GM19099 (cell line): ENCODE data around the gene PLPPR1.

Experiments
- POLR2A ChIP-seq: IDR thresholded peaks from 3 replicates; pipeline ENCODE4 v1.6.1; 2011; ENCODE audit warnings: low read depth; ENCODE audit not compliant: insufficient read length; ENCODE audit errors: extremely low read depth

The PLPPR1 gene

DNA sequence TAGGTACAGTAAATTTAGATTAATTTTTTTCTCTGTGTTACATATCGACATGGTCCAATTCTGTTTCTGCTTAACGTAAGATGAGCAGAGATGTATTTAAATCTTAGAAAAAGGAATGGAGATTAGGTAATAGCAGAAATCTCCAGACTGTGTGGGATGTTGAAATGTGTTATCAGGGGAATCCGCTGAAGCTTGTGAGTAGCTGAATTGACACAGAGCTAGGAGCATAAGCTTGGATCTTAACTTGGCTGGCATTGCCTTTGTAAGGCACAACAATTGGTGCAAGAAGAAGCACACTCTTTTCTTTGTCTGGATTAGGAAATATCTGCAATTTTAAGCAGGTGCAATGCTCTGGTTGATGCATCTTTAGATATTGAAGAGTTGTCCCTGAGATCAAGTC, 53.1 kb downstream of the PLPPR1 start:
- TF ChIP-seq POLR2A: no peak

DNA sequence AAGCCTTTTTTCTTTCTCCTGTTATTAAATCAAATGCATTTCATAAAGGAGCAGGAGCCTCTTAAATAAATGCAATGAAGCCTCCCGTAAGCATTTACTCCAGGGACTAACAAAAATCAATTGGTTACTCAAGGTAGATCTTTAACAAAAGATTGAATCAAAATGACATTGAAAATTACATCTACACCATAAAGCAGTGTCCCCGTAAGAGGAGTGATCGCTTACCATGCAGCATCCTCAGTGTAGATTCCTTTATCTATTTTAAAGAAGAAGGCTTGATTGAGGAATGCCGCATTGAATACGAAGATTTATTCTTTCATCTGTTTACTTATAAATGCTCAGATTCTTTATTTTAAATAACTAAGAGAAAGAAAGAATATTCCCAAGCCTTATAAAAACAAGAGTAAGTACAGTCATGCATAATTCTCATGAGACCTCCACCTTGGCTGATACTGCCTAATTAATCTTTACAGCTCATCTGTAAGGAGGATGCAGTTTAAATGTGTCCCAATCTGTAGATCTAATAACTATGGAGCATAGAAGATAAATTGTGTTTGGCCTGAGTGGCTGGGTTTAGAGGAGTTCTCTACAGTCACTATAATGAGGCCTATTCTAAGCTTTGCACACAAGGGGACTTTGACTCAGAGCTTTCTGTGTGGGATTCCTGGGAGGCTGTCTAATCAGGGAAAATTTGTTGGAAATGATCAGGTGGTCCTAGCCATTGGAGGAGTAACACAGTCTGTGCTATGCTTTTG, 55.1 kb downstream of the PLPPR1 start:
- no peak for TF ChIP-seq POLR2A

DNA sequence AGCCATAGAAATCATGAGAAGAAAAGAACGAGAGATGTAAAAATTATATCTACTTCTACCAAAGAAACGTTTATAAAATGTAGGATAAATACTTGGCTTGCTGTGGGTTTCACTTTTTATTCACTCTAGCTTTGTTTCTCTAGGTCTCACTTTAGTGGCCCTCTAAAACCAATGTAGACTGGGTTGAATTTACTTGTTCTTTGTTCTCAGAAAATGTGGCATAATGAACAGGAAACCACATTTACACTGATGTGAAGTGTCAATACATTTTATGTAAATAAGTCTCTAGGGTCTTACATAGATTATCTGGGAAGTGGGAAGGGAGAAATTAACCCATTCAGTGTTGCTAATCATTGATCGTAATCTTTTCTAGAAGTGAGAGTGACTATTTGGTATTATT, 58.9 kb downstream of the PLPPR1 start:
- no peak for TF ChIP-seq POLR2A

DNA sequence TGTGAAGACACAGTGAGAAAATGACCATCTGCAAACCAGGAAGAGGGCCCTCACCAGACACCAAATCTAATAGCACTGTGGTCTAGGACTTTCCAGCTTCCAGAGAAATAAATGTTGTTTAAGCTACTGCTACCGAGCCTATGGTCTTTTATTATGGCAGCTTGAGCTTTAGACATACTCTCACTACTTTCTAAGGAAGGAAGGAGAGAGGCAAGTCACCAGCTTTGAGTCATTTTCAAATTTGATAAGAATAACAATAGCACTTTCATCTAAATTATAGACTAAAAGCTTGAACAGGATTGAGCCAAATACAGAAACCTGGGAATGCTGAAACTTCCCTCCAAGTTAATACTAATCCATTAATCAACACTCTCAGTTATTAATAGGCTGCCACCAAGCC, 64.4 kb downstream of the PLPPR1 start:
- no peak for TF ChIP-seq POLR2A

GRCh38 chr9:101093620-101094019, 65.1 kb downstream of the PLPPR1 start:
- TF ChIP-seq POLR2A: no peak

DNA sequence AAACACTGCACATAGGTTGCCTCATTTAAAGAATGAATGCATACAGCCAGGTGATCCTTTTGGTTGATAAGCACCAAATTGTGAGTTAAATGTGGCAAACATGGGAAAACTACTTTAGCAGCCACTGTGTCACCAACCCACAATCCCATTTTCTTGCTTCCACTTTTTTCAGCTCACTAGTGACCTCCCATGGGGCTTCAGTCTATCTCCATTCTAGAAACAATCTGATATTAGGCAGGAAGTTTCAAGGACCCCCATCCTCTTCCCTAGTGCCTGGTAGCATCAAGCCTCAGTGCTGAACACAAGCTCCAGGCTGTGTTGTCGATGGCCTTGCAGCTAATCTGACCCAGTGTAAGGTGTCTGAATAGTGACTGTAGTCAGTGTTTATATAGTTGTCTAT, 66.2 kb downstream of the PLPPR1 start:
- no peak for TF ChIP-seq POLR2A

DNA sequence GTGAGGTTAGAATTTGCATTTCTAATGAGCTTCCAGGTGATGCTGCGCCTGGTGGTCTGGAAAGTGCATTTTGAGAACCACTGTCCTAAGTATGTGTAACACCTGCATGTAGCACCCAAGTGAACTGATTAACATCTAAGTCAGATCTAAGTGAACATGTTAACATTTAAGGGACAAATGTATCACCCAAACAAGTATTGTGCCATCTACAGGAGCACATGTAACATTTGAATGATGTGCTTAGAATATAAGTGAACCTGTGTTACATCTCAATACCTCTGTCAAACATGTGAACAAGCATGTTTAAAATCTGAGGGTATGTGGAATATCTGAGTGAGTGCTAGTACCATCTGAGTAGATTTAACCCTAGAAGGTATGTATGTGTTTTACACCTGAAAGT, 68.7 kb downstream of the PLPPR1 start:
- no peak for TF ChIP-seq POLR2A

- TF ChIP-seq POLR2A: no peak
Measured at GRCh38 chr9:101098392-101098791, 69.9 kb downstream of the PLPPR1 start.

DNA sequence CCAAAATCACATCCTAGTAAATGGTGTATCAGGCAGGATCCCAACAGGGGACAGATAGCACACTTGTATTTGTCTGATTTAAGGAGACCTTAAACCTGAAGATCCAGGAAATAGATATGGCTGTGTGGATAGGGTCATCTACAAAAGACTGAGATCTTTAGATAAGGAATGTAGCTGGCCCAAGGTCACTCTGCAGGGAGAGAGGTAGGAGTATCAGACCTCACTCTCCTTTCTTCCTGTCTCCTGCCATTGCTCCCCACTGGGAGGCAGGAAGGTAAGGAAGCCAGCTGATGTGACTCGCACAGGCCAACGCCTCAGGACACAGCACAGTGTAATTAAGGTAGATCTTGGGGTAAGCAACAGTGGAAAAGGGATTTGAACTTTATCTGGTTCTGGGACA, 85.8 kb downstream of the PLPPR1 start:
- TF ChIP-seq POLR2A: no peak

- TF ChIP-seq POLR2A: no peak
Measured at GRCh38 chr9:101115102-101115501, 86.6 kb downstream of the PLPPR1 start.

- TF ChIP-seq POLR2A: no peak
Measured at GRCh38 chr9:101117161-101117560, 88.6 kb downstream of the PLPPR1 start.

DNA sequence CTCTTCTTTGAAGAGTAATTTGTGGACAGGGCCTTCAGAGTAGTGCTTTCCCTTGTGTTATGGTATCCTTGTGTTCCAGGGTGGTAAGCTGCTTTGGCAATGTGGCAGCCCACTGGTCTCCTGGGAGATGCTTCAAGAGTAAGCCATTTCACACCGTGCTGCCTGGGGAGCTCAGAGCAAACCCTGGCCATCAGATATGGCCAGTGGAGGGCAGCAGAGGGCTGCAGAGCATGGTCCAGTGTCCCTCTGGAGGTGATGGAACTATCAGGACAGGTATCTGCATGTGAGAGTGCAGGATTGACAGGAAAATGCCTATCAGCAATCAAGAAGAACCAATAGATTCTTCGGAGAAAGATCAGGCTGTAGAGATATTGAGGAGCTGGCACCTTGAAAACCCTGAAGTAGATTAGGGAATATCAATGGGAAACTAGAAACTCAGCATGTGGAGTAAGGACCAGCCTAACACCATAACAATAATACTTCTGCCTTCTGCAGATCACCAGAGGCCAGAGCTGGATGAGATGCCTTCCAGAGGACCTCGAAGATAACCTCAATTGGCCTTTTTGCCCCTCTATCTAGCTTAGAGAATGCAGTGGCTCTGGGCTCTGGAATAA, 90.8 kb downstream of the PLPPR1 start:
- no peak for TF ChIP-seq POLR2A

DNA sequence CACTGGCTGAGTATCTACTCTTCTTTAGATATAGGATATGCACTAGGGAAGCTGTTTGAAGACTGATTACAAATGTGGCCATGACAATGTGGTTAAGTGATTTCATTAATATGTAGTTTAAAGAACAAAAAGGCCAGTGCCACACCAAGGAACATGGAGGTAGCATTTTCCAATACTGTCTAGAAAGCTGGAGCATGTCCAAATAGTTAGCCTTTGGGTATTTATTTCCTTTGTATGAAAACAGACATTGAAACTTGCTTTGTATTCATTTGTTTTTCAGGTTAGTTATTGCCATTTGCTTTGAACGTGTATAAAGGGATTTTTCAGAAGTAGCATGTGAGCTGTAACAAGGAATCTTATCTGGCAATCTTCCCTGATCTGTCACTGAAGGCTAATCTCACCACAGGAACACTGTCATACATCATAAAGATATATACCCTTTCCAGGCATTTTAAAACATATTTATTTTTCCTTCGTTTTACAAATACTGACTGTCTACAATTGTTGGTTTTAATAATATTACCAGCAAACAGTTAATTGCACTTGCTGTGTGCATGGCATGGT, 93.4 kb downstream of the PLPPR1 start:
- TF ChIP-seq POLR2A: no peak

GRCh38 chr9:101126556-101126955, 98.0 kb downstream of the PLPPR1 start:
- no peak for TF ChIP-seq POLR2A

DNA sequence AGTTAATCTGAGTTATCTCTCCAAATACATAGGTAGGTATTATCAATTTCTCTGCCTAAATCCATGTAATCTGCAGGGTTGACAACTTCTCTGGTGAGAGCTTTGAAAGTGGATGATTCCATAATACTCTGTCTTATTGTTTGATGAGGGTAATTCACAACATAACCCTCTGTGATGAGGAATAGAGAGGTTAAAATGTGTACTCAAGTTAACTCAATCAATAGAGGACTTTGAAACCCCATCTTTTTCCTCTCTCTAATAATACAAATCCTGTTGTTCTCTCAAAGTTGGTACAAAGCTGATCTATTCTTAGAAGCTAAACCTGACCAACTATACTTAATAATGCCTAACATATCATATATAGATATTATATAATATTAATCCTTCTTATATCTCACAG, 100.1 kb downstream of the PLPPR1 start:
- TF ChIP-seq POLR2A: no peak

GRCh38 chr9:101130054-101130453, 101.5 kb downstream of the PLPPR1 start:
- no peak for TF ChIP-seq POLR2A
